ENCODE data around the gene QSOX2.

QSOX2 gene

DNA sequence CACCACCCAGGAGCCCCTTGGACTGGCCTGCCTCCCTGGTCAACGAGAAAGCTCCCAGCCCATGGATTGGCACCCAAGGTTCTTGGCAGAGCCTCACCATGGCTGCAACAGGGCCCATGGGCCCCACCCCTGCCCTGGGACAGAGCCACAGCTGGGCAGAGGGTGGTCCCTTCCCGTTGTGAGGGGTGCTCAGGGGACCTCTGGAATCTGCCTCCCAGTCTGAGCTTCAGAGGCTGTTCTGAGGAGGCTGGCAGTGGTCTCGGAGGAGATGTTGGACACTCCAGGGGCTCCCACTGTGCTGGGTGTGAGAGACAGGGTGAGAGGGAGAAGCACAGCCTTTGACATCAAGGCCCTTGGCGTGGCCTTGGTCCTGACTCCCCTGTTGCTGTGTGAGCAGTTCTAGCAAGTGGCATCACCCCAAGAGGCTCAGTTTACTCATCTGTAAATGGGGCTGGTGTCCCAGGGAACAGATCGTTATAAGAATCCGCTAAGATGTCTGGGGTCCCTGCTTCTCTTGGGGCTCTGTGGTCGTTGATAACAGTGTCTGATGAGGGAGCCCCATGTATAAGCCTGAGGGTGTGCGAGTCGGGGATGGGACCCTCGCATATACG, 73.7 kb downstream of the QSOX2 start:
- Histone ChIP-seq H3K4me3 (ENCODE audit: low read depth, low read length) (no peak overlapping the region), H3K4me1 (ENCODE audit: control insufficient read depth, insufficient read depth, low read length) (peaks cover 4% of the 10 kb centered on the region; the same call in 1 of the 2 replicates), H3K27ac (ENCODE audit: extremely low read depth, low read depth, low read length) (no peak overlapping the region), H3K9me3 (ENCODE audit: control insufficient read depth, insufficient read depth, low read depth, low read length) (no peaks in the 10 kb centered on the region), H3K36me3 (ENCODE audit: control insufficient read depth in 2 of 2, insufficient read depth in 1 of 2, low read length in 2 of 2) (no peaks in the 10 kb centered on the region)
- TF ChIP-seq ZFP69B (tag by site-specific recombination; IDR thresholded peaks at IDR 0.05) (no peak; the same call in 1 of the 2 replicates), ZNF677 (tag by site-specific recombination; IDR thresholded peaks at IDR 0.05) (no peak), KLF9 (tag by site-specific recombination; IDR thresholded peaks at IDR 0.05; ENCODE audit: low read depth) (no peak), ZNF623 (tag by site-specific recombination; IDR thresholded peaks at IDR 0.05) (no peak)
- TF ChIP-seq, protein P1, sequence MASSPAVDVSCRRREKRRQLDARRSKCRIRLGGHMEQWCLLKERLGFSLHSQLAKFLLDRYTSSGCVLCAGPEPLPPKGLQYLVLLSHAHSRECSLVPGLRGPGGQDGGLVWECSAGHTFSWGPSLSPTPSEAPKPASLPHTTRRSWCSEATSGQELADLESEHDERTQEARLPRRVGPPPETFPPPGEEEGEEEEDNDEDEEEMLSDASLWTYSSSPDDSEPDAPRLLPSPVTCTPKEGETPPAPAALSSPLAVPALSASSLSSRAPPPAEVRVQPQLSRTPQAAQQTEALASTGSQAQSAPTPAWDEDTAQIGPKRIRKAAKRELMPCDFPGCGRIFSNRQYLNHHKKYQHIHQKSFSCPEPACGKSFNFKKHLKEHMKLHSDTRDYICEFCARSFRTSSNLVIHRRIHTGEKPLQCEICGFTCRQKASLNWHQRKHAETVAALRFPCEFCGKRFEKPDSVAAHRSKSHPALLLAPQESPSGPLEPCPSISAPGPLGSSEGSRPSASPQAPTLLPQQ (tag by site-specific recombination; IDR thresholded peaks at IDR 0.05): 0 out of 2 replicates have a peak, but pooled peaks have one; percentile 29
- ChIA-PET POLR2A (no interaction called here), CTCF (interaction anchor here (0.6 to 4.4 kb wide), 13 partner anchors 13 to 191 kb away, joined by 3 to 39 read pairs (median 4); no protein-coding TSS in a partner anchor)

DNA sequence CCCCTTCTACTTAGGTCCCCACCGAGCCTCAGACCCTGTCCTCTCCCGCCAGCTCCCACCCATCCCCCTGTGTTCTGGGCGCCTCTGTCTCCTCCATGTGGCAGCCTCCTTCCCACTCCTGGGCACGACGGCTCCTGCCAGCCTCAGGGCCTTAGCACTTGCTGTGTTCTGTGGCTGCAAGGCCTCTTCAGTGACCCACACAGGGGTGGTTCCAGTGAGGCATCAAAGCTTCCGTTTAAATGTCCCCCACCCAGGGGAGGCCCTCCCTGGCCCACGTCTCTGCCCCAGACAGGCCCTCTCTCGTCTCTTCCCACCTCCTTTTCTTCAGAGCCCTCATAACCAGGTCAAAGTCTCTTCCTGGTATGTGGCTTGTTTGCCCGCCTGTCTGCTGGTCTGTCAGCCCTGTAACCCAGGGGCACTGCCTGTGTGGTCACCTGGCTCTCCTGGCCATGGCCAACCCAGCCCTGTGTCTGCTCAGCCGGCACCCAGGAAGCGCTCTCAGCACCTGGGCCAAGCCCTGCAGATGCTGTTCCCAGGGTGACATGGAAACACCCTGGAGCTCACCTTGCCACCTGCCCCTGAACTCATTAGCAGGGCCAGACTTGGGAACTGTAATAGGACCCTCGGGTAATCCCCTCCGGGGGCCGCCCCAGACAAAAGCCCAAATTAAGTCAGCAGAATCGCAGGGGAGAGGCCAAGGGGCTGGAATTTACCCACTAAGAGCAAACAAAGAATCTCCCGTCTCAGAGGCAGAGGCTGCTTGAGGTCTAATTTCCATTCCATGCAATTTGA, 74.4 kb downstream of the QSOX2 start:
- Histone ChIP-seq H3K9me3 (ENCODE audit: control insufficient read depth, insufficient read depth, low read depth, low read length) (no peaks in the 10 kb centered on the region), H3K36me3 (ENCODE audit: control insufficient read depth in 2 of 2, insufficient read depth in 1 of 2, low read length in 2 of 2) (no peaks in the 10 kb centered on the region), H3K4me1 (ENCODE audit: control insufficient read depth, insufficient read depth, low read length) (peaks cover 4% of the 10 kb centered on the region; the same call in 1 of the 2 replicates), H3K27ac (ENCODE audit: extremely low read depth, low read depth, low read length) (no peak overlapping the region), H3K4me3 (ENCODE audit: low read depth, low read length) (no peak overlapping the region)
- ChIA-PET CTCF (interaction anchor here (0.5 to 4.4 kb wide), 27 partner anchors 7 to 1924 kb away, joined by 3 to 39 read pairs (median 4); no protein-coding TSS in a partner anchor), POLR2A (no interaction called here)
- TF ChIP-seq SCRT2 (tag by site-specific recombination; IDR thresholded peaks at IDR 0.05): no peak
- TF ChIP-seq, protein P2, sequence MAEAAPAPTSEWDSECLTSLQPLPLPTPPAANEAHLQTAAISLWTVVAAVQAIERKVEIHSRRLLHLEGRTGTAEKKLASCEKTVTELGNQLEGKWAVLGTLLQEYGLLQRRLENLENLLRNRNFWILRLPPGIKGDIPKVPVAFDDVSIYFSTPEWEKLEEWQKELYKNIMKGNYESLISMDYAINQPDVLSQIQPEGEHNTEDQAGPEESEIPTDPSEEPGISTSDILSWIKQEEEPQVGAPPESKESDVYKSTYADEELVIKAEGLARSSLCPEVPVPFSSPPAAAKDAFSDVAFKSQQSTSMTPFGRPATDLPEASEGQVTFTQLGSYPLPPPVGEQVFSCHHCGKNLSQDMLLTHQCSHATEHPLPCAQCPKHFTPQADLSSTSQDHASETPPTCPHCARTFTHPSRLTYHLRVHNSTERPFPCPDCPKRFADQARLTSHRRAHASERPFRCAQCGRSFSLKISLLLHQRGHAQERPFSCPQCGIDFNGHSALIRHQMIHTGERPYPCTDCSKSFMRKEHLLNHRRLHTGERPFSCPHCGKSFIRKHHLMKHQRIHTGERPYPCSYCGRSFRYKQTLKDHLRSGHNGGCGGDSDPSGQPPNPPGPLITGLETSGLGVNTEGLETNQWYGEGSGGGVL (tag by site-specific recombination; IDR thresholded peaks at IDR 0.05): no peak
- no peak for TF ChIP-seq KLF9 (tag by site-specific recombination; IDR thresholded peaks at IDR 0.05; ENCODE audit: low read depth)
- TF ChIP-seq, protein P3, sequence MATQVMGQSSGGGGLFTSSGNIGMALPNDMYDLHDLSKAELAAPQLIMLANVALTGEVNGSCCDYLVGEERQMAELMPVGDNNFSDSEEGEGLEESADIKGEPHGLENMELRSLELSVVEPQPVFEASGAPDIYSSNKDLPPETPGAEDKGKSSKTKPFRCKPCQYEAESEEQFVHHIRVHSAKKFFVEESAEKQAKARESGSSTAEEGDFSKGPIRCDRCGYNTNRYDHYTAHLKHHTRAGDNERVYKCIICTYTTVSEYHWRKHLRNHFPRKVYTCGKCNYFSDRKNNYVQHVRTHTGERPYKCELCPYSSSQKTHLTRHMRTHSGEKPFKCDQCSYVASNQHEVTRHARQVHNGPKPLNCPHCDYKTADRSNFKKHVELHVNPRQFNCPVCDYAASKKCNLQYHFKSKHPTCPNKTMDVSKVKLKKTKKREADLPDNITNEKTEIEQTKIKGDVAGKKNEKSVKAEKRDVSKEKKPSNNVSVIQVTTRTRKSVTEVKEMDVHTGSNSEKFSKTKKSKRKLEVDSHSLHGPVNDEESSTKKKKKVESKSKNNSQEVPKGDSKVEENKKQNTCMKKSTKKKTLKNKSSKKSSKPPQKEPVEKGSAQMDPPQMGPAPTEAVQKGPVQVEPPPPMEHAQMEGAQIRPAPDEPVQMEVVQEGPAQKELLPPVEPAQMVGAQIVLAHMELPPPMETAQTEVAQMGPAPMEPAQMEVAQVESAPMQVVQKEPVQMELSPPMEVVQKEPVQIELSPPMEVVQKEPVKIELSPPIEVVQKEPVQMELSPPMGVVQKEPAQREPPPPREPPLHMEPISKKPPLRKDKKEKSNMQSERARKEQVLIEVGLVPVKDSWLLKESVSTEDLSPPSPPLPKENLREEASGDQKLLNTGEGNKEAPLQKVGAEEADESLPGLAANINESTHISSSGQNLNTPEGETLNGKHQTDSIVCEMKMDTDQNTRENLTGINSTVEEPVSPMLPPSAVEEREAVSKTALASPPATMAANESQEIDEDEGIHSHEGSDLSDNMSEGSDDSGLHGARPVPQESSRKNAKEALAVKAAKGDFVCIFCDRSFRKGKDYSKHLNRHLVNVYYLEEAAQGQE (tag by site-specific recombination; IDR thresholded peaks at IDR 0.05): no peak
- TF ChIP-seq SETDB1 (IDR thresholded peaks at IDR 0.05; ENCODE audit: insufficient read length, low read length): no peak
- TF ChIP-seq TRIM28 (IDR thresholded peaks at IDR 0.05; ENCODE audit: borderline replicate concordance, low read length): no peak
- TF ChIP-seq ZSCAN16 (tag by site-specific recombination; IDR thresholded peaks at IDR 0.05): no peak
- TF ChIP-seq ZSCAN23 (tag by site-specific recombination; IDR thresholded peaks at IDR 0.05): no peak
- TF ChIP-seq, protein P4, sequence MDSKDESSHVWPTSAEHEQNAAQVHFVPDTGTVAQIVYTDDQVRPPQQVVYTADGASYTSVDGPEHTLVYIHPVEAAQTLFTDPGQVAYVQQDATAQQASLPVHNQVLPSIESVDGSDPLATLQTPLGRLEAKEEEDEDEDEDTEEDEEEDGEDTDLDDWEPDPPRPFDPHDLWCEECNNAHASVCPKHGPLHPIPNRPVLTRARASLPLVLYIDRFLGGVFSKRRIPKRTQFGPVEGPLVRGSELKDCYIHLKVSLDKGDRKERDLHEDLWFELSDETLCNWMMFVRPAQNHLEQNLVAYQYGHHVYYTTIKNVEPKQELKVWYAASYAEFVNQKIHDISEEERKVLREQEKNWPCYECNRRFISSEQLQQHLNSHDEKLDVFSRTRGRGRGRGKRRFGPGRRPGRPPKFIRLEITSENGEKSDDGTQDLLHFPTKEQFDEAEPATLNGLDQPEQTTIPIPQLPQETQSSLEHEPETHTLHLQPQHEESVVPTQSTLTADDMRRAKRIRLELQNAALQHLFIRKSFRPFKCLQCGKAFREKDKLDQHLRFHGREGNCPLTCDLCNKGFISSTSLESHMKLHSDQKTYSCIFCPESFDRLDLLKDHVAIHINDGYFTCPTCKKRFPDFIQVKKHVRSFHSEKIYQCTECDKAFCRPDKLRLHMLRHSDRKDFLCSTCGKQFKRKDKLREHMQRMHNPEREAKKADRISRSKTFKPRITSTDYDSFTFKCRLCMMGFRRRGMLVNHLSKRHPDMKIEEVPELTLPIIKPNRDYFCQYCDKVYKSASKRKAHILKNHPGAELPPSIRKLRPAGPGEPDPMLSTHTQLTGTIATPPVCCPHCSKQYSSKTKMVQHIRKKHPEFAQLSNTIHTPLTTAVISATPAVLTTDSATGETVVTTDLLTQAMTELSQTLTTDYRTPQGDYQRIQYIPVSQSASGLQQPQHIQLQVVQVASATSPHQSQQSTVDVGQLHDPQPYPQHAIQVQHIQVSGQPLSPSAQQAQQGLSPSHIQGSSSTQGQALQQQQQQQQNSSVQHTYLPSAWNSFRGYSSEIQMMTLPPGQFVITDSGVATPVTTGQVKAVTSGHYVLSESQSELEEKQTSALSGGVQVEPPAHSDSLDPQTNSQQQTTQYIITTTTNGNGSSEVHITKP (tag by site-specific recombination; IDR thresholded peaks at IDR 0.05): peak; percentile 36; the same call in 1 of the 2 replicates
- TF ChIP-seq OSR2 (tag by site-specific recombination; IDR thresholded peaks at IDR 0.05): no peak
- no peak for TF ChIP-seq MEIS1 (CRISPR knock-in tag; IDR thresholded peaks at IDR 0.05; ENCODE audit: borderline replicate concordance)
- no peak for TF ChIP-seq ZNF184 (tag by site-specific recombination; IDR thresholded peaks at IDR 0.05)
- TF ChIP-seq ZNF221 (tag by site-specific recombination; IDR thresholded peaks at IDR 0.05; ENCODE audit: borderline replicate concordance): no peak
- TF ChIP-seq, protein P5, sequence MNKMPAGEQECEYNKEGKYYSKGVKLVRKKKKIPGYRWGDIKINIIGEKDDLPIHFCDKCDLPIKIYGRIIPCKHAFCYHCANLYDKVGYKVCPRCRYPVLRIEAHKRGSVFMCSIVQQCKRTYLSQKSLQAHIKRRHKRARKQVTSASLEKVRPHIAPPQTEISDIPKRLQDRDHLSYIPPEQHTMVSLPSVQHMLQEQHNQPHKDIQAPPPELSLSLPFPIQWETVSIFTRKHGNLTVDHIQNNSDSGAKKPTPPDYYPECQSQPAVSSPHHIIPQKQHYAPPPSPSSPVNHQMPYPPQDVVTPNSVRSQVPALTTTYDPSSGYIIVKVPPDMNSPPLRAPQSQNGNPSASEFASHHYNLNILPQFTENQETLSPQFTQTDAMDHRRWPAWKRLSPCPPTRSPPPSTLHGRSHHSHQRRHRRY (tag by site-specific recombination; IDR thresholded peaks at IDR 0.05): no peak
- peak; percentile 65 for TF ChIP-seq ZBTB8A (tag by site-specific recombination; IDR thresholded peaks at IDR 0.05)
- no peak for TF ChIP-seq ZNF138 (tag by site-specific recombination; IDR thresholded peaks at IDR 0.05; ENCODE audit: borderline replicate concordance)

Data from HEK293 (cell line).